GM04504 (cell line): Measurements from ENCODE around the gene MYO15A.

Source experiments
- DNase-seq: peaks from one replicate; pipeline ENCODE4 v3.0.0-alpha.2; 2012; ENCODE audit warnings: low read depth

The MYO15A gene

GRCh38 chr17:18224053-18224386 is 115.5 kb downstream of the MYO15A start:
- DNase-seq: no peak

GRCh38 chr17:18224387-18225120 is 116.0 kb downstream of the MYO15A start:
- no peak for DNase-seq

- peak; percentile 89 for DNase-seq
These were observed 116.6 kb downstream of the MYO15A start, which contains the start of gene LLGL1 for GRCh38 chr17:18225121-18225641. Gene LLGL1 (plus strand): TSS chr17:18225635. CDS start chr17:18225683, 48 bp downstream.

GRCh38 chr17:18225642-18226283 is 117.2 kb downstream of the MYO15A start:
- DNase-seq: no peak

GRCh38 chr17:18226284-18226945 is 117.9 kb downstream of the MYO15A start:
- DNase-seq: no peak

- no peak for DNase-seq
These were observed 119.1 kb downstream of the MYO15A start for GRCh38 chr17:18227635-18228034.

- DNase-seq: no peak
These were observed 119.7 kb downstream of the MYO15A start for GRCh38 chr17:18228176-18228682.

GRCh38 chr17:18229254-18229653 is 120.7 kb downstream of the MYO15A start:
- DNase-seq: no peak
